Upper lobe of right lung (tissue), 1 donor: ENCODE data around the gene HSDL2. TPM values are rescaled to one million over a fixed set of nuclear protein-coding genes. Genes with fewer than 3 reads are reported as not detected.
A peak's percentile ranks its signal among the peaks of the same experiment; 100 is the strongest.

Experiments
- ATAC-seq: fragments of 200-7000 bp; cut with Tn5 transposase; one replicate; pipeline ENCODE4 v1.9.1; 2020; ENCODE audit warnings: mild to moderate bottlenecking, moderate library complexity
- DNase-seq: peaks from one replicate; pipeline ENCODE4 v3.0.0-alpha.2; 2020
- H3K27ac ChIP-seq: fragments of 200-600 bp; one replicate; pipeline ENCODE4 v1.8.0; 2022
- H3K27me3 ChIP-seq: fragments of 200-600 bp; one replicate; pipeline ENCODE4 v1.8.0; 2022; ENCODE audit warnings: mild to moderate bottlenecking
- H3K36me3 ChIP-seq: fragments of 200-600 bp; one replicate; pipeline ENCODE4 v1.8.0; 2022
- H3K4me1 ChIP-seq: fragments of 200-600 bp; one replicate; pipeline ENCODE4 v1.8.0; 2022
- H3K4me3 ChIP-seq: fragments of 200-600 bp; one replicate; pipeline ENCODE4 v1.8.0; 2022; ENCODE audit warnings: mild to moderate bottlenecking
- H3K9me3 ChIP-seq: fragments of 200-600 bp; one replicate; pipeline ENCODE4 v1.8.0; 2022
- CTCF ChIP-seq: fragments of 200-600 bp; IDR thresholded peaks from one replicate; pipeline ENCODE4 v1.8.0; 2022; ENCODE audit warnings: antibody characterized with exemption
- intact Hi-C: fragments of 100-400 bp; cut with DNase I; formaldehyde crosslinking; loops from one replicate; pipeline ENCODE4 v1.11.0; 2022
- total RNA-seq: library from RNA; stranded (reverse); fragmentation: NEBNext Ultra II Directional; extraction: Animal tissue kit (Norgen Biotek cat#: 25700); gene quantifications from one replicate; pipeline ENCODE4 v1.2.1, GENCODE V29; 2021
- donor health status: DM: no; HTN: yes; CAD: no; lungs with severe emphysema.

Gene HSDL2
- total RNA-seq, 1 donor from 2014 or later, result 56.3 TPM

GRCh38 chr9:112396416-112396815 lies 16.5 kb downstream of the HSDL2 start:
- Histone ChIP-seq H3K9me3 (no peaks in the 10 kb centered on the region), H3K4me3 (no peak overlapping the region), H3K4me1 (no peaks in the 10 kb centered on the region), H3K27ac (no peak overlapping the region), H3K27me3 (no peaks in the 10 kb centered on the region), H3K36me3 (no peaks in the 10 kb centered on the region)
- no peak for TF ChIP-seq CTCF
- DNase-seq, result no peak
- intact Hi-C loops, result no loop called here
- no peak for ATAC-seq

GRCh38 chr9:112396872-112397271 lies 17.0 kb downstream of the HSDL2 start:
- no peaks in the 10 kb centered on the region for H3K27me3 ChIP-seq
- DNase-seq (no peak), ATAC-seq (no peak)
- intact Hi-C loops, result no loop called here
- no peak for TF ChIP-seq CTCF
- no peaks in the 10 kb centered on the region for H3K36me3 ChIP-seq
- H3K27ac ChIP-seq, result no peak overlapping the region
- H3K4me3 ChIP-seq, result no peak overlapping the region
- H3K4me1 ChIP-seq, result no peaks in the 10 kb centered on the region
- no peaks in the 10 kb centered on the region for H3K9me3 ChIP-seq

GRCh38 chr9:112401175-112401815 lies 21.4 kb downstream of the HSDL2 start:
- H3K9me3 ChIP-seq, result no peaks in the 10 kb centered on the region
- intact Hi-C loops, result no loop called here
- no peak overlapping the region for H3K4me3 ChIP-seq
- H3K4me1 ChIP-seq, result no peaks in the 10 kb centered on the region
- no peak overlapping the region for H3K27ac ChIP-seq
- H3K27me3 ChIP-seq, result no peaks in the 10 kb centered on the region
- peak; percentile 74 for ATAC-seq
- peaks cover 9% of the 10 kb centered on the region for H3K36me3 ChIP-seq
- no peak for DNase-seq
- no peak for TF ChIP-seq CTCF

- ATAC-seq, result no peak
- TF ChIP-seq CTCF, result no peak
- intact Hi-C loops, result no loop called here
- Histone ChIP-seq H3K27ac (no peak overlapping the region), H3K4me3 (no peak overlapping the region), H3K27me3 (no peaks in the 10 kb centered on the region), H3K9me3 (no peaks in the 10 kb centered on the region), H3K36me3 (peaks cover 27% of the 10 kb centered on the region), H3K4me1 (no peaks in the 10 kb centered on the region)
- DNase-seq, result no peak
Measured at GRCh38 chr9:112403614-112404201, 23.8 kb downstream of the HSDL2 start.

GRCh38 chr9:112404508-112404932 lies 24.6 kb downstream of the HSDL2 start:
- ATAC-seq, result peak; percentile 74
- H3K9me3 ChIP-seq, result no peaks in the 10 kb centered on the region
- no peak overlapping the region for H3K4me3 ChIP-seq
- TF ChIP-seq CTCF, result no peak
- H3K27me3 ChIP-seq, result no peaks in the 10 kb centered on the region
- DNase-seq, result no peak
- H3K4me1 ChIP-seq, result peaks cover 4% of the 10 kb centered on the region
- peaks cover 34% of the 10 kb centered on the region for H3K36me3 ChIP-seq
- H3K27ac ChIP-seq, result no peak overlapping the region
- intact Hi-C loops, result no loop called here
